SH-SY5Y (cell line): ENCODE data around the gene SYNJ2.

Experiments used
- GATA2 ChIP-seq: IDR thresholded peaks from 2 replicates; pipeline ENCODE4 v1.6.1; 2011; ENCODE audit warnings: mild to moderate bottlenecking, low read depth, low read length
- GATA3 ChIP-seq: IDR thresholded peaks from 2 replicates; pipeline ENCODE4 v1.6.1; 2011; ENCODE audit warnings: low read depth, mild to moderate bottlenecking, low read length, moderate library complexity

Gene SYNJ2

DNA sequence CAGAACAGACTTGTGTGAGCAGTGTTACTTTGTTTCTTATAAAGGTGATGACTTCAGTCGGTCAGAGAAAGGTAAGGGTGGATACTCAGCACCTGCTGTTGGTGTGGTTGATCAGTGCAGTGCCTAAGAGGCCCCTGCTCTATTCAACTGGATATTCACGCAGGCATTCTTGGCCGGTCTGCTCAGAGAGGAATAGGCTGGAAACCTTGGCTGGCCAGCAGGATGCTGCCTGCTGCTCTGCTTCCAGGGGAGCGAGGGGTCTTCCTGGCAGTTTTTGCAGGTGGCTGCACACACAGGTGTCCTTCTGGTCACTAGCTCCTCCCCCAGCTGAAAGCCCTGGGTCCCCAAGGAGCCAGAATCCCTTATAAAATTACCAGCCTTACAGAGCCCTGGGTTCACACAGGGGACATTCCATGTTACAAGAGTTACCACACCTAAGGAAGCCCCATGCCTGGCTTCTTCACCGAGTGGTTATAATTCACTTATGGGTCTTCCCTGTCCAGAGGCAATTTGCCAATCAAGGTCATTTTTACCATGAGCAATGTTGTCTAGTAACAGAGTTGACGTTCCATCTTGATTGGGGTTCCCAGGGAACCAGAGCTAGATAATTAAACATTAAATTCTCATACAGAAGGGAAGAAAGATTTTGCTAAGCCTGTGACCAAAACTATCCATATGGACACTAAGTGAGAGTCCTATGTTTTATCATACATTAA is 16.4 kb downstream of the SYNJ2 start:
- TF ChIP-seq GATA3 (no peak), GATA2 (peak; percentile 79)

DNA sequence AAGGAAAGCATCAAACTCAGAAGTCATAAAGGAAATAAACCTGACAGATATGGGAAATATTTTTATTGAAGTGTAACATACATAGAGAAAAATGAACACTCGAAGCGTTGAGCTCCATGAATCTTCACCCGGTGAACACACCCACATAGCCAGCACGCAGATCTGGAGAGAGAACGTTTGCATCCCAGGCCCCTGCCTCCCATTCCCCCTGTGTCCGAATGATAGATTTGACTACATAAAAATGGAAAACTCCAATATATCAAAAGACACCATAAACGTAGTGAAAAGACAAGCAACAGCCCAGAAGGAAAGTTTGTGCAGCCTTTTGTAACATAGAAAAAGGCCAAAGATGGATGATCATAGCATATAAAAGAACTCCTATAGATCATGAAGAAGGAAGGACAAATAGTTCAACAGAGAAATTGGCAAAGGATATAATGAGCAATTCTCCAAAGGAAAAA is 17.1 kb downstream of the SYNJ2 start:
- TF ChIP-seq GATA2 (no peak), GATA3 (no peak)

GRCh38 chr6:157999168-158000051 is 17.7 kb downstream of the SYNJ2 start:
- TF ChIP-seq GATA2, result no peak
- TF ChIP-seq GATA3, result no peak

GRCh38 chr6:158000530-158001307 is 19.1 kb downstream of the SYNJ2 start:
- no peak for TF ChIP-seq GATA3

DNA sequence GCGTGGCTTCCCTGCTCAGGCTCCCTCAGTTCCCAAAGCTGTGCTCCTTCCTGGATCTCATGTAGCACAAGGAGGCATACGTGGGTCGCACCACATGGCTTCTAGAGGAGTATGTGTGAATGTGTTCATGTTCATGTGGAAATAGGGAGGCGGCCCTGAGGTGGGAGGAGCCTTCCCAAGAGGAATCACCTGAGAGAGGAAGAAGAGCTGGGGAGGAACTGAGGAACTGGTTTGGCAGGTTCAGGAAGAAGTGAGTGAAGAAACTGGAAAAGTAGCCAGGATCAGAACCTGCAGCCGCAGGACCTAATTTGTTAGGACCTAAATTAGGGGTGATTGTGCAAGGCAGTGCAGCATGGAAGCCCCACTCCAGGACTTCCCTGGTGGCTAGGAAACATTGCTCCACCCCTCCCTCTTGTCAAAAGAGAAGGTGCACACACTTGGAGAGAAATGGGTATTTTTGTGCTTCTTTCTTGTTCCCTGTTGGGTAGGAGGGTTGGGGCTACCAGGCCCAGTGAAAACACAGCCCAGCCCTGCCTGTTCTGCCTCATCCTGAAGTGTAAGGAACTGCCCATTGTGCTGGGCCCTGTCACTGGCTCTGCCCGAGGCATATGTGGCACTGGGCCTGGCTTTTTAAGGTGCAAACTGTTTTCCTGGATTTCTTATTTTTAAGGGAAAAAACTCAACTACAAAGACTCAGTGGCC is 20.7 kb downstream of the SYNJ2 start:
- no peak for TF ChIP-seq GATA2
- no peak for TF ChIP-seq GATA3

DNA sequence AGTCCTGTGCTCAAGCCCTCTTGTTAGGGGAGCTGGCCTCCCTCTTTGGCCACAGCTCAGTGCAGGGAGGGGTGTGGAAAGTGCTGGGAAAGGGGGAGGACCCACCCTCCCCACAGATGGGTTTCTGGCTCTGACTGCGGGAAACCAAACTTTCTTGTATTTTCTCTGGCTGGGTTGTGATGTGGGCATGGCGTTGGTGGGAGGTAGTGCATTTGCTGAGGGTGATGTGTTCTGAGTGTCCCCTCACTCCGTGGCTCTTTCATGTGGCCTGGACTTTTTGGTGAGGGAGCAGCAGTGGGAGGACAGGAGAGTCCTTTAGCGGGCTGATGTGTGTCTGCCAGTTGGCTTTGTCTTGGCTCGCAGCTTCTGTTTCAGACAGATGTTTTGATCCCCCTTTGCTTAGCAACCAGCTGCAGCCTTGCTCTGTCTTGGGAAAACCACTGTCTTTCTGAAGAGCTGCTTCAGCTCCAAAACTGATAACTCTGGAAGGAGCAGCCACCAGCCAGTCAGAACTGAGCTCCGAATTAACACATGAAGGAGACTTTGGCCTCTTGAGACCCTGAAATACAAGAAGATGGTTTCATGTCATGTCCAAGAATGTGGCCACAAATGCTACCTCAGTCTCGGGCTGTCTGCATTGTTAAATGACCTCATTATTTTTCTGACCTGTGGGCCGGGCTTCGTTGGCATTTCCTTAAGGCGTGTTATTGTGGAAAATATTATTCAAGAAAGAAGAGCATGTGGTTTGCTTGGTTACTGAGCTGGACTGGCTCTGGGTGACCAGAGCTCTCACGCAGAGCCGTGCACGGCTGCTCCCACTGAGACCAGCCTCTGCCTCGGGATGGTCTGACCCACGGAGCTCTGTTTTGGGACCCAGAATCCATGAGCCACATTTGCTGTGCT is 21.5 kb downstream of the SYNJ2 start:
- no peak for TF ChIP-seq GATA3
- no peak for TF ChIP-seq GATA2

GRCh38 chr6:158003910-158004700 is 22.4 kb downstream of the SYNJ2 start:
- no peak for TF ChIP-seq GATA3
- TF ChIP-seq GATA2, result no peak

- no peak for TF ChIP-seq GATA2
- no peak for TF ChIP-seq GATA3
These were observed 23.0 kb downstream of the SYNJ2 start for GRCh38 chr6:158004701-158005095.

GRCh38 chr6:158005626-158006180 is 24.0 kb downstream of the SYNJ2 start:
- no peak for TF ChIP-seq GATA3
- TF ChIP-seq GATA2, result no peak

DNA sequence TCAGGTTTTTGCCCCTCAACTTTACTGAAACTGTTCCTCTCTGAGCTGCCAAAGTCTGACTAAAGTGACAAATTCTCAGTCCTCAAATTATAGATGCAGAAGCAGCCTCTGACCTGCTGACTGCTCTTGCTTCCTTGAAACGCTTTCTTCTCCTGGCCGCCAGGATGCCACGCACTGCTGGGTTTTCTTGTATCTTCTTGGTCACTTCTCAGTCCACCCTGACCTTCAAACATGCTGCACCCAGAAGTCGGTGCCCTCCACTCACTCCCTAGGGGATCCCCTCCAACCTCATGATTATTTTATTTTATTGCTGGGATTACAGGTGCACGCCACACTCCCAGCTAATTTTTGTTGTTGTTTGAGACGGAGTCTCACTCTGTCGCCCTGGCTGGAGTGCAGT is 24.7 kb downstream of the SYNJ2 start:
- no peak for TF ChIP-seq GATA2
- no peak for TF ChIP-seq GATA3

GRCh38 chr6:158006821-158007570 is 25.3 kb downstream of the SYNJ2 start:
- TF ChIP-seq GATA2, result no peak
- TF ChIP-seq GATA3, result no peak
